Nephron (organoid): ENCODE results near the gene ARHGAP45.

ENCODE experiments used
- H3K27ac Mint-ChIP-seq, 3 experiments: 2 replicates each; pipeline ENCODE4 v1.8.0; 2020; ENCODE audit warnings: mixed read lengths in 3 of 3, mild to moderate bottlenecking in 2 of 3, moderate library complexity in 1 of 3
- H3K27me3 Mint-ChIP-seq: 2 replicates; pipeline ENCODE4 v1.8.0; 2021; ENCODE audit warnings: low read depth, mild to moderate bottlenecking, moderate library complexity, mixed read lengths
- H3K36me3 Mint-ChIP-seq: 2 replicates; pipeline ENCODE4 v1.8.0; 2020; ENCODE audit warnings: low read depth, mixed read lengths
- H3K4me1 Mint-ChIP-seq: 2 replicates; pipeline ENCODE4 v1.8.0; 2020; ENCODE audit warnings: mixed read lengths
- H3K4me3 Mint-ChIP-seq, 3 experiments: 2 replicates each; pipeline ENCODE4 v1.8.0; 2020; ENCODE audit warnings: mild to moderate bottlenecking in 3 of 3, mixed read lengths in 3 of 3, moderate library complexity in 2 of 3
- H3K9me3 Mint-ChIP-seq: 2 replicates; pipeline ENCODE4 v1.8.0; 2020; ENCODE audit warnings: mixed read lengths
- TF ChIP-seq, protein P1 (sequence below), 3 experiments: fragments of 200-600 bp; sonication (generic); IDR thresholded peaks; one replicate each; pipeline ENCODE4 v1.5.0; 2021; ENCODE audit warnings: antibody characterized with exemption in 3 of 3; ENCODE audit not compliant: unreplicated experiment in 3 of 3

Gene ARHGAP45

DNA sequence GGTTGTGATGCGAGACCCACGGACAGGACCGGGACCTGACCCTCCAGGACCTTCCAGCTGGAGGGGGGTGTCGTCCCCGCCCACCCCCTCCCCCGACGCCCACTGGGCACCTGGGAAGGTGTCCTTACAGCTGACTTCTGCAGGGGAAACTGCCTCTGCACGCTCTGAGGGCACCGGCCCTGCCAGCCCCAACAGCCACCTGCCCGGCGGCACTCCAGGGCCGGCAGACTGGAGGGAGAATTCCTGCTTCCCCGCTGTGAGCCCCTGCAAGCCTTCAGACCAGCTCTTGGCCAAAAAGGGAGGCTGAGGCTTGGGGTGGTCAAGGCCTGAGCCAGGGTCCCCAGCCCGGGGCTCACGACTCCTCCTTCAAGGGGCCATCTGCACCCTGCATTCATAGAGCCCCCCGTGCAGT lies 39.3 kb upstream of the ARHGAP45 start:
- H3K27ac Mint-ChIP-seq: peak overlapping the region in 2 of 3 experiments; percentile 81 to 95
- peaks cover 4% of the 10 kb centered on the region for H3K27me3 Mint-ChIP-seq
- H3K9me3 Mint-ChIP-seq: no peaks in the 10 kb centered on the region
- H3K4me3 Mint-ChIP-seq: peak overlapping the region; percentile 95 to 99 (median 98)
- TF ChIP-seq, protein P1, sequence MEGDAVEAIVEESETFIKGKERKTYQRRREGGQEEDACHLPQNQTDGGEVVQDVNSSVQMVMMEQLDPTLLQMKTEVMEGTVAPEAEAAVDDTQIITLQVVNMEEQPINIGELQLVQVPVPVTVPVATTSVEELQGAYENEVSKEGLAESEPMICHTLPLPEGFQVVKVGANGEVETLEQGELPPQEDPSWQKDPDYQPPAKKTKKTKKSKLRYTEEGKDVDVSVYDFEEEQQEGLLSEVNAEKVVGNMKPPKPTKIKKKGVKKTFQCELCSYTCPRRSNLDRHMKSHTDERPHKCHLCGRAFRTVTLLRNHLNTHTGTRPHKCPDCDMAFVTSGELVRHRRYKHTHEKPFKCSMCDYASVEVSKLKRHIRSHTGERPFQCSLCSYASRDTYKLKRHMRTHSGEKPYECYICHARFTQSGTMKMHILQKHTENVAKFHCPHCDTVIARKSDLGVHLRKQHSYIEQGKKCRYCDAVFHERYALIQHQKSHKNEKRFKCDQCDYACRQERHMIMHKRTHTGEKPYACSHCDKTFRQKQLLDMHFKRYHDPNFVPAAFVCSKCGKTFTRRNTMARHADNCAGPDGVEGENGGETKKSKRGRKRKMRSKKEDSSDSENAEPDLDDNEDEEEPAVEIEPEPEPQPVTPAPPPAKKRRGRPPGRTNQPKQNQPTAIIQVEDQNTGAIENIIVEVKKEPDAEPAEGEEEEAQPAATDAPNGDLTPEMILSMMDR (IDR thresholded peaks at IDR 0.05; ENCODE audit: unreplicated experiment in 3 of 3): no peak
- peaks cover 5% of the 10 kb centered on the region for H3K4me1 Mint-ChIP-seq
- peaks cover 20% of the 10 kb centered on the region for H3K36me3 Mint-ChIP-seq

GRCh38 chr19:1028062-1028926 lies 38.7 kb upstream of the ARHGAP45 start:
- TF ChIP-seq, protein P1 (IDR thresholded peaks at IDR 0.05; ENCODE audit: unreplicated experiment in 3 of 3): no peak
- Mint-ChIP-seq H3K9me3 (no peaks in the 10 kb centered on the region), H3K4me1 (peaks cover 5% of the 10 kb centered on the region), H3K4me3 (peak overlapping the region; percentile 82 to 89 (median 83)), H3K36me3 (peaks cover 25% of the 10 kb centered on the region), H3K27ac (peak overlapping the region in 2 of 3 experiments; percentile 54 to 81), H3K27me3 (peaks cover 4% of the 10 kb centered on the region)

DNA sequence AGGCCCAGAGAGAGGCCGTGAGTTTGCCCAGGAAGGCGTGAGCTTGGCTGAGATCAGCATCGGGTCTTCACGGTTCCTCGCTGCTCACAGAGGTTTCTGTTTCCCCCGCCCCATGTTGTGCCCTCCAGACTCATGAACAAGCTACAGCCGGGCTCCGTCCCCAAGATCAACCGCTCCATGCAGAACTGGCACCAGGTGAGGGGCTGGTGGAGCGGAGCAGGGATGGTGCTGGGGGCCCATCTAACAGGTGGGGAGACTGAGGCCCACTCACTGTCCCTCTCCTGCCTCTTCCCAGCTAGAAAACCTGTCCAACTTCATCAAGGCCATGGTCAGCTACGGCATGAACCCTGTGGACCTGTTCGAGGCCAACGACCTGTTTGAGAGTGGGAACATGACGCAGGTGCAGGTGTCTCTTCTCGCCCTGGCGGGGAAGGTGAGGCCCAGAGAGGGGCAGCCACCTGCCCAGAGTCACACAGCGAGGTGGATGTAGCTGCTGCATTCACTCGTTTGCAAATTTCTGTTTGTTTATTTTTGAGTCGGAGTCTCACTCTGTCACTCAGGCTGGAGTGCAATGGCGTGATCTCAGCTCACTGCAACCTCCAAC lies 34.6 kb upstream of the ARHGAP45 start:
- Mint-ChIP-seq H3K4me3 (no peak overlapping the region), H3K27me3 (no peaks in the 10 kb centered on the region), H3K27ac (no peak overlapping the region), H3K36me3 (peaks cover 43% of the 10 kb centered on the region), H3K9me3 (no peaks in the 10 kb centered on the region), H3K4me1 (peaks cover 5% of the 10 kb centered on the region)
- TF ChIP-seq, protein P1 (IDR thresholded peaks at IDR 0.05; ENCODE audit: unreplicated experiment in 3 of 3): no peak

DNA sequence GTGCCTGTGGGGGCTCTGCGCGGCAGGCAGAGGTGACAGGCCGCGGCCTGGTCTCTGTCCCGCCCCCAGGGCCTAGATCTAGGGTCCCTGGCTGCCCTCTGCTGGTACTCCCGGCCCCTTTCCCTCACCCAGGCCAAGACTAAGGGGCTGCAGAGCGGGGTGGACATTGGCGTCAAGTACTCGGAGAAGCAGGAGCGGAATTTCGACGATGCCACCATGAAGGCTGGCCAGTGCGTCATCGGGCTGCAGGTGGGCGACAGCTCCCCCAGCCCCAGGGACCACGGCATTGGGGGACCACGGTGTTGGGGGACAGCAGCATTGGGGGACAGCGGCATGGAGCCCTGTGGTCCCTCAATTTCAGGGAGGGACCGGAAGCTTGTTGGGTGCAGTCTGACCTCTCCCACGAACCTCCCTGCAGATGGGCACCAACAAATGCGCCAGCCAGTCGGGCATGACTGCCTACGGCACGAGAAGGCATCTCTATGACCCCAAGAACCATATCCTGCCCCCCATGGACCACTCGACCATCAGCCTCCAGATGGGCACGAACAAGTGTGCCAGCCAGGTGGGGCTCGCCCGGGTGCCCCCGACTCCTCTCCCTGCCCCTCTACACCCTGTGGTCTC lies 30.9 kb upstream of the ARHGAP45 start:
- peaks cover 24% of the 10 kb centered on the region for H3K4me1 Mint-ChIP-seq
- no peaks in the 10 kb centered on the region for H3K9me3 Mint-ChIP-seq
- H3K27me3 Mint-ChIP-seq: no peaks in the 10 kb centered on the region
- TF ChIP-seq, protein P1 (IDR thresholded peaks at IDR 0.05; ENCODE audit: unreplicated experiment in 3 of 3): no peak
- peaks cover 49% of the 10 kb centered on the region for H3K36me3 Mint-ChIP-seq
- no peak overlapping the region for H3K4me3 Mint-ChIP-seq
- H3K27ac Mint-ChIP-seq: no peak overlapping the region

GRCh38 chr19:1037621-1038064 lies 29.3 kb upstream of the ARHGAP45 start:
- Mint-ChIP-seq H3K27me3 (no peaks in the 10 kb centered on the region), H3K27ac (no peak overlapping the region)
- TF ChIP-seq, protein P1 (IDR thresholded peaks at IDR 0.05; ENCODE audit: unreplicated experiment in 3 of 3): no peak

More at GRCh38 chr19:1037621-1038064, 29.3 kb upstream of the ARHGAP45 start:
- no peaks in the 10 kb centered on the region for H3K9me3 Mint-ChIP-seq
- H3K36me3 Mint-ChIP-seq: peaks cover 40% of the 10 kb centered on the region
- H3K4me3 Mint-ChIP-seq: no peak overlapping the region
- H3K4me1 Mint-ChIP-seq: peaks cover 25% of the 10 kb centered on the region
